Measurements from ENCODE around the gene RPS27A.

GRCh38 chr2:55247025-55247424, 14.5 kb downstream of the RPS27A start:
- no peak for TF ChIP-seq EZH2 (IDR thresholded peaks at IDR 0.05; ENCODE audit: insufficient read depth, poor library complexity, severe bottlenecking)
- TF ChIP-seq EZH2phosphoT487 (IDR thresholded peaks at IDR 0.05; ENCODE audit: insufficient read depth, low read depth): no peak

Measured in GM23248 (cell line).